ENCODE measurements around the gene DPT. TPM values are rescaled to one million over a fixed set of nuclear protein-coding genes. Genes with fewer than 3 reads are reported as not detected.

The DPT gene
- total RNA-seq, 3 donors from 2014 or later (not counting 1 experiment from before 2014, with no cell fraction given), result not detected

- no peaks in the 10 kb centered on the region for H3K27me3 ChIP-seq (ENCODE audit: control insufficient read depth, insufficient read depth, low read length)
- 99% methylated on average over 2 of the region's 2 CpGs for WGBS (ENCODE audit: insufficient coverage)
- Mint-ChIP-seq H3K4me1 (no peaks in the 10 kb centered on the region), H3K9me3 (no peaks in the 10 kb centered on the region), H3K36me3 (no peaks in the 10 kb centered on the region), H3K4me3 (no peak overlapping the region), H3K27ac (no peak overlapping the region), H3K27me3 (ENCODE audit: low read depth in 2 of 2) (peaks cover 0 to 5% of the 10 kb centered on the region in 2 donors)
- H3K4me3 ChIP-seq (ENCODE audit: low read length), result no peak overlapping the region
- TF ChIP-seq CTCF (IDR thresholded peaks at IDR 0.05), result no peak
- intact Hi-C loops (cut with micrococcal nuclease), result no loop called here
- no peak for ATAC-seq
- no peak overlapping the region for H3K27ac ChIP-seq (ENCODE audit: low read length)
- H3K9me3 ChIP-seq (ENCODE audit: control insufficient read depth, insufficient read depth, low read length), result no peaks in the 10 kb centered on the region
- H3K36me3 ChIP-seq (ENCODE audit: control insufficient read depth, insufficient read depth, low read length), result no peaks in the 10 kb centered on the region
- DNase-seq, result no peak
- no peaks in the 10 kb centered on the region for H3K4me1 ChIP-seq (ENCODE audit: control insufficient read depth, insufficient read depth, low read length)
Measured at GRCh38 chr1:168760241-168760640, 31.2 kb upstream of the DPT start.

- no peaks in the 10 kb centered on the region for H3K36me3 Mint-ChIP-seq
- Histone ChIP-seq H3K27me3 (ENCODE audit: control insufficient read depth, insufficient read depth, low read length) (no peaks in the 10 kb centered on the region), H3K27ac (ENCODE audit: low read length) (no peak overlapping the region), H3K9me3 (ENCODE audit: control insufficient read depth, insufficient read depth, low read length) (no peaks in the 10 kb centered on the region), H3K4me1 (ENCODE audit: control insufficient read depth, insufficient read depth, low read length) (no peaks in the 10 kb centered on the region), H3K36me3 (ENCODE audit: control insufficient read depth, insufficient read depth, low read length) (no peaks in the 10 kb centered on the region), H3K4me3 (ENCODE audit: low read length) (no peak overlapping the region)
- peaks cover 0 to 6% of the 10 kb centered on the region in 2 donors for H3K27me3 Mint-ChIP-seq (ENCODE audit: low read depth in 2 of 2)
- H3K4me1 Mint-ChIP-seq, result no peaks in the 10 kb centered on the region
- H3K27ac Mint-ChIP-seq, result no peak overlapping the region
- WGBS (ENCODE audit: insufficient coverage), result 87% methylated on average over 3 of the region's 3 CpGs
- H3K9me3 Mint-ChIP-seq, result no peaks in the 10 kb centered on the region
- no peak for ATAC-seq
- DNase-seq, result no peak
- H3K4me3 Mint-ChIP-seq, result no peak overlapping the region
- no peak for TF ChIP-seq CTCF (IDR thresholded peaks at IDR 0.05)
- intact Hi-C loops (cut with micrococcal nuclease), result no loop called here
Measured at GRCh38 chr1:168759077-168759476, 30.1 kb upstream of the DPT start.

- H3K4me3 Mint-ChIP-seq, result no peak overlapping the region
- H3K4me1 Mint-ChIP-seq, result no peaks in the 10 kb centered on the region
- Histone ChIP-seq H3K4me3 (ENCODE audit: low read length) (no peak overlapping the region), H3K9me3 (ENCODE audit: control insufficient read depth, insufficient read depth, low read length) (no peaks in the 10 kb centered on the region), H3K36me3 (ENCODE audit: control insufficient read depth, insufficient read depth, low read length) (no peaks in the 10 kb centered on the region), H3K4me1 (ENCODE audit: control insufficient read depth, insufficient read depth, low read length) (no peaks in the 10 kb centered on the region), H3K27ac (ENCODE audit: low read length) (no peak overlapping the region), H3K27me3 (ENCODE audit: control insufficient read depth, insufficient read depth, low read length) (no peaks in the 10 kb centered on the region)
- peaks cover 0 to 4% of the 10 kb centered on the region in 2 donors for H3K27me3 Mint-ChIP-seq (ENCODE audit: low read depth in 2 of 2)
- DNase-seq, result no peak
- H3K9me3 Mint-ChIP-seq, result no peaks in the 10 kb centered on the region
- intact Hi-C loops (cut with micrococcal nuclease), result no loop called here
- 100% methylated on average over 1 of the region's 1 CpG for WGBS (ENCODE audit: insufficient coverage)
- no peak overlapping the region for H3K27ac Mint-ChIP-seq
- H3K36me3 Mint-ChIP-seq, result no peaks in the 10 kb centered on the region
- ATAC-seq, result no peak
- TF ChIP-seq CTCF (IDR thresholded peaks at IDR 0.05), result no peak
Measured at GRCh38 chr1:168758503-168758902, 29.5 kb upstream of the DPT start.

- H3K36me3 ChIP-seq (ENCODE audit: control insufficient read depth, insufficient read depth, low read length), result no peaks in the 10 kb centered on the region
- H3K4me3 ChIP-seq (ENCODE audit: low read length), result no peak overlapping the region
- no peak overlapping the region for H3K27ac ChIP-seq (ENCODE audit: low read length)
- Mint-ChIP-seq H3K27me3 (ENCODE audit: low read depth in 2 of 2) (peaks cover 7 to 15% of the 10 kb centered on the region in 2 donors), H3K36me3 (no peaks in the 10 kb centered on the region), H3K4me3 (no peak overlapping the region), H3K9me3 (no peaks in the 10 kb centered on the region), H3K27ac (no peak overlapping the region), H3K4me1 (peaks cover 8 to 14% of the 10 kb centered on the region in 2 donors)
- no peak for TF ChIP-seq CTCF (IDR thresholded peaks at IDR 0.05)
- intact Hi-C loops (cut with micrococcal nuclease), result no loop called here
- no peaks in the 10 kb centered on the region for H3K27me3 ChIP-seq (ENCODE audit: control insufficient read depth, insufficient read depth, low read length)
- ATAC-seq (no peak), DNase-seq (no peak)
- no peaks in the 10 kb centered on the region for H3K4me1 ChIP-seq (ENCODE audit: control insufficient read depth, insufficient read depth, low read length)
- WGBS (ENCODE audit: insufficient coverage), result 65% methylated on average over 5 of the region's 5 CpGs
- H3K9me3 ChIP-seq (ENCODE audit: control insufficient read depth, insufficient read depth, low read length), result no peaks in the 10 kb centered on the region
Measured at GRCh38 chr1:168755800-168756418, 26.9 kb upstream of the DPT start.
